ENCODE results near the gene SETX.

DNA sequence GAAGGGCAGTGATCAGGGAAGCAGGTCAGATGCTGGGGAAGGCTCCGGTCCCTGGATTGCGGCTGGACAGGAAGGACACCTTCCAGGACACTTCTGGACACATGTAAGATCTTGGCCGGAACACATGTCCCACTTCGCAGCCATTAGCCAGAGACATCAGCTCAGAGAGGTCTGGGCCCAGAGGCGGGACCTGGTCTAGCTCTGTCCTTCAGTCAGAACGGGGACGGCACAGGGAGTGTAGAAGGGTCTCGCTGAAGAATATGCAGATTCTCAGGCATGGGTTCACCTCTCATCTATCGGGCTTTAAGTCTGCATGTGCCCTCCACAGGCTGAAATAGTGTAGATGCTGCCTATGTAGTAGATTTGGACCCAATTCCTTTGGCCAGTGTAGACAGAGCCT, 119.7 kb downstream of the SETX start:
- TF ChIP-seq, protein P1, sequence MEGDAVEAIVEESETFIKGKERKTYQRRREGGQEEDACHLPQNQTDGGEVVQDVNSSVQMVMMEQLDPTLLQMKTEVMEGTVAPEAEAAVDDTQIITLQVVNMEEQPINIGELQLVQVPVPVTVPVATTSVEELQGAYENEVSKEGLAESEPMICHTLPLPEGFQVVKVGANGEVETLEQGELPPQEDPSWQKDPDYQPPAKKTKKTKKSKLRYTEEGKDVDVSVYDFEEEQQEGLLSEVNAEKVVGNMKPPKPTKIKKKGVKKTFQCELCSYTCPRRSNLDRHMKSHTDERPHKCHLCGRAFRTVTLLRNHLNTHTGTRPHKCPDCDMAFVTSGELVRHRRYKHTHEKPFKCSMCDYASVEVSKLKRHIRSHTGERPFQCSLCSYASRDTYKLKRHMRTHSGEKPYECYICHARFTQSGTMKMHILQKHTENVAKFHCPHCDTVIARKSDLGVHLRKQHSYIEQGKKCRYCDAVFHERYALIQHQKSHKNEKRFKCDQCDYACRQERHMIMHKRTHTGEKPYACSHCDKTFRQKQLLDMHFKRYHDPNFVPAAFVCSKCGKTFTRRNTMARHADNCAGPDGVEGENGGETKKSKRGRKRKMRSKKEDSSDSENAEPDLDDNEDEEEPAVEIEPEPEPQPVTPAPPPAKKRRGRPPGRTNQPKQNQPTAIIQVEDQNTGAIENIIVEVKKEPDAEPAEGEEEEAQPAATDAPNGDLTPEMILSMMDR (IDR thresholded peaks at IDR 0.05): no peak
- no peak for TF ChIP-seq POLR2A (IDR thresholded peaks at IDR 0.05)
- no peak for TF ChIP-seq POLR2AphosphoS5 (IDR thresholded peaks at IDR 0.05)
